8988T (cell line): ENCODE data around the gene CAMSAP3.
"Not testable (repeated sequence)": the region's sequence is repeated elsewhere in the genome, so short reads cannot be mapped to it uniquely, and the experiment has no call there.

Experiments used
- DNase-seq: peaks from one replicate; pipeline ENCODE4 v3.0.0; 2011

CAMSAP3 gene

GRCh38 chr19:7632340-7633203 is 36.9 kb downstream of the CAMSAP3 start:
- no peak for DNase-seq

GRCh38 chr19:7633698-7634097 is 38.0 kb downstream of the CAMSAP3 start, which contains the start of gene PCP2:
Gene PCP2, minus strand, starts transcription at chr19:7633719. Its CDS starts 262 bp downstream, at chr19:7633457.
- no peak for DNase-seq

- no peak for DNase-seq
Measured at GRCh38 chr19:7635670-7636069, 40.0 kb downstream of the CAMSAP3 start.

- DNase-seq = no peak
Measured at GRCh38 chr19:7636317-7636690, 40.6 kb downstream of the CAMSAP3 start.

GRCh38 chr19:7636691-7637373 is 41.2 kb downstream of the CAMSAP3 start, which contains the start of gene STXBP2:
Gene STXBP2, plus strand, starts transcription at chr19:7637110. Its CDS starts 40 bp downstream, at chr19:7637150.
- peak; percentile 91 for DNase-seq

- DNase-seq = no peak
Measured at GRCh38 chr19:7637374-7638256, 42.0 kb downstream of the CAMSAP3 start.

GRCh38 chr19:7638802-7639465 is 43.3 kb downstream of the CAMSAP3 start:
- DNase-seq = no peak

- DNase-seq = no peak
Measured at GRCh38 chr19:7639863-7640348, 44.2 kb downstream of the CAMSAP3 start.

- no peak for DNase-seq
Measured at GRCh38 chr19:7640803-7641202, 45.1 kb downstream of the CAMSAP3 start.

GRCh38 chr19:7641290-7642276 is 45.9 kb downstream of the CAMSAP3 start:
- DNase-seq = no peak

- DNase-seq = no peak
Measured at GRCh38 chr19:7642295-7643030, 46.8 kb downstream of the CAMSAP3 start.

- DNase-seq = no peak
Measured at GRCh38 chr19:7643031-7643415, 47.4 kb downstream of the CAMSAP3 start.

- not testable (repeated sequence) for DNase-seq
Measured at GRCh38 chr19:7643629-7644549, 48.2 kb downstream of the CAMSAP3 start.

- DNase-seq = no peak
Measured at GRCh38 chr19:7644550-7644877, 48.9 kb downstream of the CAMSAP3 start.

GRCh38 chr19:7645163-7645562 is 49.5 kb downstream of the CAMSAP3 start:
- no peak for DNase-seq

GRCh38 chr19:7645656-7646425 is 50.2 kb downstream of the CAMSAP3 start:
- DNase-seq = no peak

- no peak for DNase-seq
Measured at GRCh38 chr19:7646426-7646700, 50.7 kb downstream of the CAMSAP3 start.

- DNase-seq = no peak
Measured at GRCh38 chr19:7647156-7647555, 51.5 kb downstream of the CAMSAP3 start.
